H1 (cell line): Measurements from ENCODE around the gene RPSA. TPM values are rescaled to one million over a fixed set of nuclear protein-coding genes. Genes with fewer than 3 reads are reported as not detected.

ENCODE experiments used
- CTCF ChIA-PET: fragments of 300-600 bp; sonication (Branson Sonifier 250); formaldehyde crosslinking; loops from one replicate; lab custom pipeline; 2021; ENCODE audit not compliant: partially characterized antibody; lab: Charles Lee
- POLR2A ChIA-PET: fragments of 300-600 bp; sonication (Branson Sonifier 250); formaldehyde crosslinking; loops from one replicate; lab custom pipeline; 2021; ENCODE audit warnings: inconsistent platforms; ENCODE audit not compliant: partially characterized antibody; lab: Charles Lee
- DNase-seq, 2 experiments: peaks; one replicate each; pipeline versions ENCODE4 v3.0.0 to v3.0.0-alpha.2; 2010 to 2022; ENCODE audit warnings: low spot score in 2 of 2, low read depth in 1 of 2, mixed read lengths in 1 of 2
- FAIRE-seq: peaks from 2 replicates; lab custom pipeline; 2011; peaks lifted over from hg19 to GRCh38; lab: Jason Lieb, UNC
- H2AFZ ChIP-seq: 2 replicates; pipeline ENCODE4 v1.8.1; 2012; ENCODE audit warnings: low read length, inconsistent platforms
- H2AK5ac ChIP-seq: 2 replicates; pipeline ENCODE4 v1.6.1; 2013; ENCODE audit warnings: low read depth, low read length
- H2BK120ac ChIP-seq: replicated peaks from 2 replicates; pipeline ENCODE3; 2013; ENCODE audit warnings: low read depth, low read length, inconsistent platforms
- H2BK12ac ChIP-seq: 2 replicates; pipeline ENCODE4 v1.6.1; 2013; ENCODE audit warnings: low read depth, low read length
- H2BK15ac ChIP-seq: 2 replicates; pipeline ENCODE4 v1.6.1; 2013; ENCODE audit warnings: low read length
- H2BK20ac ChIP-seq: 2 replicates; pipeline ENCODE4 v1.6.1; 2013; ENCODE audit warnings: low read length
- H2BK5ac ChIP-seq: 2 replicates; pipeline ENCODE4 v1.6.1; 2013; ENCODE audit warnings: low read depth, low read length
- H3K14ac ChIP-seq: 2 replicates; pipeline ENCODE4 v1.6.1; 2013; ENCODE audit warnings: inconsistent platforms; ENCODE audit not compliant: insufficient read length
- H3K18ac ChIP-seq: 2 replicates; pipeline ENCODE4 v1.6.1; 2013; ENCODE audit warnings: low read length; ENCODE audit errors: extremely low read depth
- H3K23ac ChIP-seq: 2 replicates; pipeline ENCODE4 v1.6.1; 2013; ENCODE audit warnings: inconsistent platforms; ENCODE audit not compliant: insufficient read length
- H3K23me2 ChIP-seq: 2 replicates; pipeline ENCODE4 v1.6.1; 2013; ENCODE audit warnings: low read depth, low read length
- H3K27ac ChIP-seq: 2 replicates; pipeline ENCODE4 v1.6.1; 2011; ENCODE audit warnings: low read depth, low read length, inconsistent platforms
- H3K27me3 ChIP-seq, 4 experiments: replicated peaks in 1 of 4; 1 replicate in 1 of 4; 2 replicates in 3 of 4; pipeline versions ENCODE4 v1.6.1 to v1.8.1; 2011 to 2013; ENCODE audit warnings: low read length in 3 of 4, mild to moderate bottlenecking in 3 of 4, inconsistent platforms in 2 of 4, mixed read lengths in 2 of 4, moderate library complexity in 1 of 4; ENCODE audit not compliant: control insufficient read depth in 3 of 4, insufficient read depth in 3 of 4; ENCODE audit errors: extremely low read depth in 1 of 4
- H3K36me3 ChIP-seq, 4 experiments: 2 replicates each; pipeline versions ENCODE4 v1.6.1 to v1.8.1; 2011 to 2013; ENCODE audit warnings: mild to moderate bottlenecking in 4 of 4, low read length in 3 of 4, moderate library complexity in 2 of 4, control low read depth in 1 of 4, inconsistent platforms in 1 of 4; ENCODE audit not compliant: insufficient read depth in 4 of 4, control insufficient read depth in 2 of 4
- H3K4ac ChIP-seq: replicated peaks from 2 replicates; pipeline ENCODE3; 2013; ENCODE audit warnings: low read length, low read depth, mixed read lengths, inconsistent platforms; ENCODE audit not compliant: insufficient read length
- H3K4me1 ChIP-seq, 4 experiments: replicated peaks in 1 of 4; 1 replicate in 1 of 4; 2 replicates in 3 of 4; pipeline versions ENCODE4 v1.6.1 to v1.8.1; 2011 to 2013; ENCODE audit warnings: low read length in 3 of 4, inconsistent platforms in 2 of 4, mixed read lengths in 1 of 4; ENCODE audit not compliant: insufficient read depth in 4 of 4, control insufficient read depth in 3 of 4
- H3K4me2 ChIP-seq, 2 experiments: 2 replicates each; pipeline versions ENCODE4 v1.6.1 to v1.8.1; 2011 to 2013; ENCODE audit warnings: low read depth in 2 of 2, low read length in 2 of 2, control low read depth in 1 of 2, inconsistent platforms in 1 of 2, mild to moderate bottlenecking in 1 of 2; ENCODE audit not compliant: insufficient read depth in 1 of 2
- H3K4me3 ChIP-seq, 4 experiments: fragments of 200-600, 300-600 bp in 1 of 4; sonication (generic), shearing (Covaris generic), sonication (Bioruptor Twin) in 1 of 4; 2 replicates each; pipeline versions ENCODE4 v1.5.1 to v1.8.1; 2011 to 2016; ENCODE audit warnings: low read length in 4 of 4, low read depth in 3 of 4, control low read depth in 2 of 4, inconsistent platforms in 2 of 4, mild to moderate bottlenecking in 2 of 4, mixed read lengths in 1 of 4, moderate library complexity in 1 of 4; ENCODE audit not compliant: insufficient read depth in 2 of 4; ENCODE audit errors: extremely low read depth in 1 of 4
- H3K56ac ChIP-seq: replicated peaks from 2 replicates; pipeline ENCODE3; 2013; ENCODE audit warnings: low read depth, mild to moderate bottlenecking, mixed read lengths, low read length, inconsistent platforms; ENCODE audit not compliant: insufficient read length
- H3K79me1 ChIP-seq: 2 replicates; pipeline ENCODE4 v1.6.1; 2013; ENCODE audit warnings: low read depth, low read length, control low read depth
- H3K79me2 ChIP-seq, 2 experiments: 2 replicates each; pipeline versions ENCODE4 v1.6.1 to v1.8.1; 2012 to 2013; ENCODE audit warnings: low read length in 2 of 2, mild to moderate bottlenecking in 2 of 2, inconsistent platforms in 1 of 2; ENCODE audit not compliant: insufficient read depth in 2 of 2, control insufficient read depth in 1 of 2
- H3K9ac ChIP-seq, 4 experiments: replicated peaks in 1 of 4; 1 replicate in 1 of 4; 2 replicates in 3 of 4; pipeline versions ENCODE4 v1.6.1 to v1.8.1; 2011 to 2013; ENCODE audit warnings: low read depth in 3 of 4, low read length in 3 of 4, control low read depth in 2 of 4, mild to moderate bottlenecking in 2 of 4, moderate library complexity in 2 of 4, inconsistent platforms in 1 of 4; ENCODE audit errors: extremely low read depth in 1 of 4
- H3K9me3 ChIP-seq, 2 experiments: 2 replicates each; pipeline versions ENCODE4 v1.6.1 to v1.8.1; 2012 to 2013; ENCODE audit warnings: mild to moderate bottlenecking in 2 of 2, moderate library complexity in 2 of 2, control low read depth in 1 of 2, inconsistent platforms in 1 of 2, low read depth in 1 of 2, low read length in 1 of 2, mixed read lengths in 1 of 2; ENCODE audit not compliant: insufficient read depth in 2 of 2
- H4K20me1 ChIP-seq, 2 experiments: replicated peaks in 1 of 2; 2 replicates each; pipeline versions ENCODE3 to v1.8.1; 2011 to 2013; ENCODE audit warnings: inconsistent platforms in 2 of 2, low read length in 2 of 2, mild to moderate bottlenecking in 1 of 2; ENCODE audit not compliant: insufficient read depth in 2 of 2, control insufficient read depth in 1 of 2
- H4K5ac ChIP-seq: 2 replicates; pipeline ENCODE4 v1.6.1; 2013; ENCODE audit warnings: low read length, low read depth, mixed read lengths, inconsistent platforms; ENCODE audit not compliant: insufficient read length
- H4K8ac ChIP-seq: 2 replicates; pipeline ENCODE4 v1.8.0; 2013; ENCODE audit warnings: mild to moderate bottlenecking, moderate library complexity, low read length, inconsistent platforms; ENCODE audit not compliant: insufficient read depth; ENCODE audit errors: extremely low read depth
- H4K91ac ChIP-seq: replicated peaks from 2 replicates; pipeline ENCODE3; 2013; ENCODE audit warnings: low read length, mixed read lengths, inconsistent platforms; ENCODE audit not compliant: insufficient read length
- WGBS, 2 experiments: shearing (Covaris generic) in 1 of 2; methylation state at CpG; one replicate each; pipeline versions ENCODE4 v1.1.6 to v1.1.7; 2013 to 2015; ENCODE audit warnings: low lambda C conversion rate in 2 of 2, mixed read lengths in 2 of 2, inconsistent platforms in 1 of 2, low coverage in 1 of 2, missing lambda C conversion rate in 1 of 2; ENCODE audit not compliant: insufficient replicate concordance in 2 of 2, insufficient coverage in 1 of 2, insufficient read length in 1 of 2; ENCODE audit errors: extremely low coverage in 1 of 2, missing lambda C conversion rate in 1 of 2; 5-methylcytosine and 5-hydroxymethylcytosine counted together
- polyA plus RNA-seq, 7 experiments: library from polyadenylated mRNA; depleted of rRNA in 3 of 7; stranded (reverse) in 5 of 7; unstranded in 2 of 7; fragments of >200 nt in 5 of 7; fragments of 200-250 nt in 2 of 7; gene quantifications; 1 replicate in 5 of 7; 2 replicates in 1 of 7; 4 replicates in 1 of 7; pipeline versions ENCODE4 v1.2.1 to v1.2.3, GENCODE V29; 2011 to 2013; ENCODE audit warnings: missing spikeins in 2 of 7, mixed read lengths in 2 of 7
- total RNA-seq: library from RNA; stranded (reverse); fragmentation: NEBNext Ultra II Directional; extraction: Animal tissue kit (Norgen Biotek cat#: 25700); gene quantifications from 2 replicates; pipeline ENCODE4 v1.2.1, GENCODE V29; 2021

The RPSA gene
- total and polyA plus RNA-seq, 2 of the 8 experiments (the other 6 are each of a cell fraction or from before 2014, with no cell fraction given) = 2,661 to 7,468 TPM

DNA sequence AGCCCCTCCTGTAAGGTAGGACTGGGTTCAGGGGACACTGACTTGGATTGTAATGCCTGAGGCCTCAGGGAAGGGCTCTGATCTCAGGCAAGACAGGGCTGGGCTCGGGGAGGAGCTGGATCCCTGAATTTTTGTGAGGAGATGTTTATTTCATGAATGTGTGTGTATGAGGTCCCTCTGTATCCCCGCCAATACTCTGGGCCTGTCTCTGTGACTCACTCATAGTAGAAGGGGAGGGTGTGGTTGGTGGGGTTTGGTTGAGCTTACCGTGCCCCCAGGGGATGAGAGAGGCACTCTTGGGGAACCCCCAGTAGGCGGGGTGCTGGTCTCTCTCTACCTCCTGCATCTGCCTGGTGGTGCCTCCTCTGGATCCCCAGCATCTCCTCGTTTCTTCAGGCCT is 28.1 kb downstream of the RPSA start:
- Histone ChIP-seq H3K4me3 (no peak overlapping the region), H3K36me3 (no peaks in the 10 kb centered on the region), H3K4me2 (no peak overlapping the region), H3K14ac (no peak overlapping the region), H2BK20ac (no peak overlapping the region), H3K23ac (no peak overlapping the region), H3K79me2 (no peaks in the 10 kb centered on the region), H3K4ac (no peak overlapping the region), H3K56ac (no peak overlapping the region), H3K27ac (no peak overlapping the region; the same call in 1 of the 2 replicates), H3K18ac (no peak overlapping the region), H4K91ac (no peak overlapping the region), H4K5ac (no peak overlapping the region), H2AK5ac (no peak overlapping the region), H3K9me3 (no peaks in the 10 kb centered on the region), H2BK5ac (no peak overlapping the region), H3K4me1 (no peaks in the 10 kb centered on the region), H3K79me1 (no peaks in the 10 kb centered on the region), H2BK12ac (no peak overlapping the region), H3K27me3 (no peaks in the 10 kb centered on the region), H2BK120ac (no peak overlapping the region), H2BK15ac (no peak overlapping the region), H4K20me1 (no peaks in the 10 kb centered on the region), H4K8ac (no peak overlapping the region), H3K9ac (no peak overlapping the region), H3K23me2 (no peaks in the 10 kb centered on the region), H2AFZ (no peak overlapping the region)
- ChIA-PET POLR2A (interaction anchor here (3.4 to 13.1 kb wide), 2 partner anchors 20 to 27 kb away, joined by 25 to 141 read pairs; partner anchors contain the start of gene RPSA), CTCF (interaction anchor here (1.6 to 8.1 kb wide), 4 partner anchors 9 to 64 kb away, joined by 4 to 36 read pairs (median 8); no protein-coding TSS in a partner anchor)
- no peak for DNase-seq
- 84% methylated on average over 4 of the region's 5 CpGs; no CpG with 5 or more reads in 1 of the 2 experiments for WGBS, 2 experiments
- FAIRE-seq = no peak
